Measurements from ENCODE around the gene VAV2.
A peak's percentile ranks its signal among the peaks of the same experiment; 100 is the strongest.
"Not testable (repeated sequence)": the region's sequence is repeated elsewhere in the genome, so short reads cannot be mapped to it uniquely, and the experiment has no call there.

Gene VAV2

DNA sequence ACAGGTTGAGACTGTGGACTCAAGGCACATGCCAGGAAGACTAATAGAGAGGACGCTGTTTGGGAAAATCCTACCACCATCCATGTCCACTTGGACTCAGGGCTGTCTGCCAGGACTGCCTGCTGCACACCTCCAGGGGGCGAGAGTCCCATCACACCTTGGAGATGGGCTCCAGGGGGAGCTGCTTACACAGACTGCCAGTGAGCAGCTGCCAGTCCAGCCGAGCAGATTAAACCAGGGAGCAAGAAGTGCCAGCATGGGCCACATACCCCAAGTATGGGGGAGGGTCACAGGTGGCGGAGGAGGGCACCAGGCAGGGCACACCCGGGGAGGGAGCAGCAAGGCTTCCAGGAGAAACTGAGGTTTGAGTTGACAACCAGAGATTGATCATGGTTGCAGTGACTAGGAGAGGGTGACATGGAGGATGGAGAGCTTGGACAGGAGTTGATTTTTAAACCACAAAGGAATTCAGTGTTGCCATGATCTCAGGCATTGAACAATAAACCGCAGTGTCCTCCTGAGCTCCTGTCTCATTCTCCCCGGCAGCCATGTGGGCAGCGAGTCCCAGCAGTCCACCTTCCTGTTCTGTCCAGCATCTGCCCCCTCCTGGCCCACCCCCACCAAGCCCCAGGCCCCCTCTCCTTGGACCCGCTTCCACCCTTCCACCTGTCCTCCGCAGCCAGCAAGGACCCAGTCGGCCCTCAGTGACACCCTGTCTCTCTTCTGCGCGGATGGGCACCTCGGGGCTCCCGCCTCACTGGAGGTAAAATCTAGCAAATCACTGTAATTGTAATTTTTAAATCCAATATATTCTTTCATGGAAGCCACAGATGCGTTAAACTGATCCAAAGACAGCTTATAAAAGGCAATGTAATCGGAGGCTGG lies 3.1 kb upstream of the VAV2 start:
- DNase-seq = no peak

DNA sequence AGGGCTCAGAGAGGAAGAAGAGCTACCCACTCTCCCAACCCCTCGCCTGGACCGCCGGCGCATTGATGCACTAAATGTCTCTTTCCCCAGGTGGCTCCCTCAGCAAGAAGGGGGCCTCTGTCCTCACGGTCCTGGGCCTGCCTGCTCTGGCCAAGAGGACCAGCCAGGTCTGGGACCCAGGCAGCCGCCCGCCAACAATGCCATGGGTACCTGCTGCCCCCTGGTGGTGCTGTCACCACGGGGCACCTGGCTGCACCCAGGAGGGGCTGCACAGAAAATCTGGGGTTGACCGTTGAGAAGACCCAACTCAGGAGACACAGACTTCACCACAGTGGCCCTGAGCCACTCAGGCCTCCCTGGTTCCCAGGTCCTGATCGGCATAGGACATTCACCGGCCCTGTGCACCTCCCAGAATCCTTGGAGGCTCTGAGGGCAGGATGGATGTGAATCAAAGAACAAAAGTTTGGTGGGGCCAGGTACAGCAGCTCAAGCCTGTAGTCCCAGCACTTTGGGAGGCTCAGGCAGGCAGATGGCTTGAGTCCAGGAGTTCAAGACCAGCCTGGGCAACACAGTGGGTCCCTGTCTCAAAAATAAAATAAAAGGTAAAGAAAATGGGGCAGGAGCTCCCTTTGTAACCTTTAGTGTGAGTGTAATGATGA lies 2.4 kb upstream of the VAV2 start:
- peak; percentile 95 for DNase-seq

- DNase-seq = no peak
Observed at GRCh38 chr9:133993635-133994253, 1.6 kb upstream of the VAV2 start.

GRCh38 chr9:133992780-133993634 lies 883 bp upstream of the VAV2 start:
- peak; percentile 87 for DNase-seq

DNA sequence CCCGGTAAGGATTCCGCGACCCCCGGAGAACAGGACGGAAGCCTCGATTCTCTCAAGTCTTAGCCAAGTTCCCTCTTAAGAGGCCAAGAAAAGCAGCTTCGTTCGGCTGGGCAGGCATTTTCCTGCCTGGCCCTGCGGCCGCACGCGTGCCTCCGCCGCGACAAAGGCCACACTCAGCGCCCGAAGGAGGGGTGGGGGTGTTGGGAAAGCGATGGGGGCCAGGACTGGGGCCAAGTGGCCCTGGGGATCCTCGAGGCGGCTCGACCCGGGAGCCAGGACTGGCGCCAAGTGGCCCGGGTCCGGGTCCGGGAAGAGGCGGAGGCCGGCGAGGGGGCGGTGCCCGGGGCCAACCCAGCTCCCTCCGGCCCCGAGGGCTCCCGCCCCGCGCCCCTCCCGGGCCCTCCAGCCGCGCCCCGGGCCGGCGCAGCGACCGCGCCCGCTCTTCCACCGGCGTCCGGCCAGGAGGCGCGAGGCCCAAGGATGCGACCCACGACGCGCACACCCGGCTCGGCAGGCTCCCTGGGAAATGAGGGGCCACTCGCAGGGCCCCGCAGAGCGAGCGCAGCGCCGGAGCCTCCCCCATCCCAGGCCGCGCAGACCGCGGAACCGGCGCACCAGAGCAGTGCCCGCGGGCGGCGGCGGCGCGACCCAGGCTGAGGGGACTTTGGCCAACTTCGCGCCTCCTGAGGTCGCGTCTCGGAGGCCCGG lies 756 bp downstream of the VAV2 start:
- DNase-seq = no peak

DNA sequence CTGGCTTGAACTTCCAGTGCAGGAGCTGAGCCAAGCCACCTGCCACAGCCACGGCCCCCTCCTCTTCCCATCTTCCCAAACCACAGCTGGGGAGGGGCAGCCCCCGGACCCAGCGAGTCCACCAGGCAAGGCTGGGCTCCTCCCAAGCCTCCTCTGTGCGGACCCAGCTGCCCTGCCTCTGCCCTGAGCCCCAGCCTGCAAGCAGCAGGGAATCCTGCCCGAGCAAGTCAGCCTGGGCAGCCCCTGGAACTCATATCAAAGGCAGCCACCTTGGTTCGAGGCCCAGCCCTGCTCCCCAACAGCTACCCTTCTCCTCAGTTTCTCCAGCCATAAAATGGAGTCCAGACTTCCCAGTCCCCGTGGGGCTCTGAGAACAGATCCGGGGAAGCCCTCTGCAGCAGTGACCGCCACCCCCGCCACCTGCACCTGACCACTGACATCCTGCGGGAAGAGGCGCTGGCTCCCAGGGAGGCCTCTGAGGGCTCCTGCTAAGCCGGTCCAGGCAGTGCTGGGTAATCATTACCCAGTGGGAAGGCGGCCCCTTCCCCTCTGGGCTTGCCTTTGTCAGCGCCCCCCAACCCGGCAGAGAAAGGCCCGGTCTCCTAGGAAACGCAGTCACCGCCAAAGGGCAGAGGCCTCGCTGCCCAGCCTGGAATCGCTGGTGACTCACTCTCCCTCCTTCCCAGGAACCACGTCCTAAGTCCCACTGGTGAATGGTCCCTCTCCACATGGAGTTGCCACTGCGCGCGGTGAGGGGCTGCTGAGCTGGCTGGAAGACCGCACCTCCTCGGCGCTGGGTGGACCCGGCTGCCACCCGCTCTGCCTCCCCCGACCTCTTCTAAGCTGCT lies 1.5 kb downstream of the VAV2 start:
- no peak for DNase-seq

DNA sequence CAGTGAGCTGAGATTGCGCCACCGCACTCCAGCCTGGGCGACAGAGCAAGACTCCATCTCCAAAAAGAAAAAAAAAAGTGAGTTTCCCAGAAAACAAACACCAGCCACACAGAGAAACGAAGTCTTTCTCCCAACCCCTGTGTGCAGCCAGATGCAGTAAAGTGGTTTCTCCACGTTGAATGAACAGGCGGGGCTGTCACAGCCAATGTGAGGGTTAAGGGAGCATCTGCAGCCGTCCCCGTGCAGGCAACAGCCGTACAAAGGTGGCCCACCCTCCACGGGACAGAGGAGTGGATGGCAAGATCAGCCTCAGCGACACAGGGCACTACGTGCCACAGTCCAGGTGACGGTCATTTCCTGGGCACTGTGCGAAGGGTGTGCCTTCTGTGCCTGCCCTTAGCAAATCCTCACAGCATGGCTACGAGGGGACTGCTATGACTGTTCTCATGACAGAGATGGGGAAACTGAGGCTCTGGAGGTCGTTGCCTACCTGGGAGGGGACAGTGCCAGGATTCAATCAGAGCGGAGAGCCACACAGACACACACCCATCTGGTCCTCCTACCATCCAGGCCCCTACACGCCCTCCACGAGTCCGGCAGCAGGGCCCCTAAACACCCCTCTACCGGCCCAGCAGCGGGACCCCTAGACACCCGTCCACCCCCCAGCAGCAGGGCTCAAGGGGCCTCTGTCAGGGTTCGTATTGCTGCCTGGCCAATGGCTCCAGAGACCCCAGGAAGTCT lies 2.3 kb downstream of the VAV2 start:
- no peak for DNase-seq

GRCh38 chr9:133988771-133989170 lies 3.4 kb downstream of the VAV2 start:
- not testable (repeated sequence) for DNase-seq

DNA sequence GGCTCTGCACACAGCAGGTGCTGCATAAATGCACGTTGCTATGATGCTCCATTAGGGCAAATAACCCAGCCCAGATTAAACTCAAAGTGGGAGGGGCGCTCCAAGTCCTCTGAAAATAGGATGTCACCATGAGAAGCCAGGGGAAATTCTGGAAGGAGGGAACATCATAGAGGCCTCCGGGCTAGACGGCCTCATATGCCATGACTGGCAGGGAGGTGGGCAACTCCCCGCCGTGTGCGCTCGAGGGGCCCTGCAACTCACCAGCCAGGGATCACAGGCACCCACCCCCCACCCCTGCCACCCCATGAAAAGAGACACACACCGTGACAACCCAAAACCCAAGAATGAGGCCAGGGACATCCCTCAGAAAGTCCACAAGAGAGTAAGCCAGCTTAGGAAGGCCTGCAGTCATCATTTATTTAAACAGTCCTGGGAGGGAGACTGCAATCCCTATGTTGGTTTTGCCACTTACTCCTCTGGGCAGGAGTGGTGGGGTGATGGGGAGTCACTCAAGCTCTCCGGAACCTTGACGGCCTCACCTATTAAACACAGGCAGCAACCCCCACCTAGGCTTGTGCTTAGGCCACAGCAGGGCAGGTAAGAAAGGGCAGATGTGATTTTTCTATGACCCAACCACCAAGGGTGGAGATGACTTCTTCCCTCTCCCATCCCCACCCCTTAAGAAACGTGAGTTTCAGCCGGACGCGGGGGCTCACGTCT lies 4.0 kb downstream of the VAV2 start:
- DNase-seq = no peak

DNA sequence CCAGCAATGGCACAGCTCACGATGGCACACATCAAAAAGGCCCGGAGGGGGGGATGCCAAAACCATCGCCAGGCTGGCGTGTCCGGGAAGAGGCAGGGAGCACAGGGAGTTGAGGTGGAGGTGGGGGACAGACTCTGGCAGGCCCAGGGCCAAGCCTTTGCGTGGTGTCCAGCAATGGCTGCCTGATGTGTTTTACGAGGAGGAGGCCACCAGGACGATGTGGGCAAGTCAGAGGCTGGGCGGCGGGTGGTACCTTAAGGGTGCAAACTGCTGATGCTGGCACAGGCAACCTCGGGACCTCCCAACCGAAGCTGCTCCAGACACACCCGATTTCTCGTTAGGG lies 4.7 kb downstream of the VAV2 start:
- DNase-seq = no peak

DNA sequence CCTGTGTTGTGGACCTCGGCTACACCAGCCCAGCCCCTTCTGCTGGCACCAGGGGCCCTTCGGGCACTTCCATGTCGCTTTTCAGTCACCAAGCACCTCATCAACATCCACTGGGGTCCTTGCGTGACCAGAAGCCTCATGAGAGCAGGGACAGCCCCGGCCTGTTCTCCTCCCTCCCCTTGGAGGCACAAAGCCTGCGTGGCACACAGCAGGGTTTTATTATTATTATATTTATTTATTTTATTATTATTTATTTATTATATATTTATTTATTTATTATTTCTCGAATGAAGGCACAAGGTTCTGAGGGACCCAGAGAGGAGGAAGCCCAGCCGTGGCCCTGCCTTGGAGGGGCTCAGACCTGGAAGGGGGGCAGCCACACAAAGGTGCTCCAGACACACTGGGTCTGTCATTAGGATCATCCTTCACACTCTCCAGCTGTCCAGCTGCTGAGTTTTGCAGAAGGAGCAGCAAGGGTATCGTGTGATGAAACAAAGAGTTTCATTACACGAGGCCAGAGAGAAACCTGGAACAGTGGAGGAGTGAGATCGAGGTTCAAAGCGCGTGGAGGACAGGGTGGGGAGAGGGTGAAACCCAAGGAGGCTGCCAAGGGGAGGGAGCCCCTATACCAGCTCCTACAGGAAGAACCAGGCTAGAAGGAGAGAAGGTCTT lies 5.2 kb downstream of the VAV2 start:
- DNase-seq = no peak

DNA sequence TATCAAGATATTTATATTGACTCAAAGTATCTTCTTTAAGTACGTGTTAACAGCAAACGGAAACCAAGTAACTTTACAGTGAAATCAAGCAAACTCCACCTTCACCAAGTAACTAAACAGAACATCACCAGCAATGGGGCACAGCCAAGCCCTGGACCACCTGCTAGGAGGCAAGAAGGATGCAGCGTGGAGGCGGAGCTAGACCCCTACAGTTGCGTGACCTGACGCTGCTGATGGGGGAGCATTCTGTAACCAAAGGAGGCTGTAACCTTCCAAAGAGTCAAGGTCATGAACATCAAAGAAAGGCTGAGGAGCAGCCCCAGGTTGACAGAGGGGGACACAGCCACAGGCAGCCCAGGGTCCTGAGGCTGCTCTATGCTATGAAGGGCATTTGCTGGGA lies 6.1 kb downstream of the VAV2 start:
- no peak for DNase-seq

- DNase-seq = no peak
Observed at GRCh38 chr9:133982971-133983720, 9.0 kb downstream of the VAV2 start.

GRCh38 chr9:133981958-133982681 lies 10.0 kb downstream of the VAV2 start:
- no peak for DNase-seq

DNA sequence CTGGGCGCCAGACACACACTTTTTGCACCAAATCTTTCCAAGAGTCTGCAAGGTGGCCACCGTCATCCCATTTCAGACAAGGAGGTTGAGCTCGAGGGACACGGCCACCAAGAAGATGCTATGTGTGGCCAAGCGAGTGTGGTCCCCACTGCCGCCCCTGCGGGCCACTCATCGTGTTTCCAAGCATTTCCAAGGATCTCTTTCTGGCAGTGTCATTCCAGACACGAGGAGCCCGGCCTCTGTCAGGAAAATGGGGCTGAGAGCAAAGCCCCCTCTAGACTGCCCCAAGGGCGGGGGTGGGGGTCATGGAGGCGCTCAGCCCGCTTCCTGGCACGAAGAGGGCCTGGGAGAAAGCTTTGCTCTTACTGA lies 10.6 kb downstream of the VAV2 start:
- DNase-seq = no peak

DNA sequence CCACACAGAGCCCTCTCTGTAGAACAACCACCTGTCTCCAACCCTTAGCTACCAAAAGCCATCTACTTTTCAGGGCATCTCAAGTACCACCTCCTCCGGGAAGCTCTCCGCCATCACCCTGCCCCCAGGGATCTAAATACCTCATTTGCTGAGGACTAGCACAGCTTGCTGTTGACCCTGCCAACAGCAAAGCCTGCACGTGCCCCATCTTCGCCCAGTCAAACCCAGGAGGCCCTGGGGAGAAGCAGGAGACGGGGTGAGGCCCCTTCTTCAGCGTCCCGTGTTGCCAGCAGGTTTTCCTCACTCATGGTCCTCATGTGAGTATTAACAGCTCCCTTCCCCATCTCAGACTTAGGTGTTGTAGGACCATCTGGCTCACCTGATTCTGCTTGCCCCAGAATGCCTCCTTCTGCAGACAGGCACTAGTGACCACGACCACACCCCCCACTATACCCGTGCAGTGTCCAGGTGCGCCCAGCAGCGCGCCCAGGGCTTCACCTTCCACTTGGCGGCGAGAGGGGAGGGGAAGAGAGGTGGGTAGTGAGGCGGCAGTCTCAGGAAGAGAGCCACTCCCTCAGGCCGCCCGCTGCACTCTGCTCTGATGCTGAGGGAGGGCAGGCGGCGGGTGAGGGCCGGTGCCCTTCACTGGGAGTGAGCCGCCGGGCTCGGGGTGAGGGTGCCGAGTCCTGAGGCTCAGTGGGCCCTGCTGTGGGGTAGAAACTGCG lies 11.1 kb downstream of the VAV2 start:
- no peak for DNase-seq

Measured in activated CD8-positive, alpha-beta memory T cell treated with anti-CD3 and anti-CD28 coated beads, Interleukin-2, amount 50 U/mL, for 48 hours (primary cell).